ENCODE results near the gene KCND3. TPM values are rescaled to one million over a fixed set of nuclear protein-coding genes. Genes with fewer than 3 reads are reported as not detected.

KCND3 gene
- total RNA-seq, 1 donor from 2014 or later = 3.7 TPM

- peak overlapping the region; percentile 64 for H3K27ac Mint-ChIP-seq (ENCODE audit: unreplicated experiment)
- H3K4me3 Mint-ChIP-seq (ENCODE audit: unreplicated experiment) = peak overlapping the region; percentile 78
- H3K36me3 Mint-ChIP-seq (ENCODE audit: unreplicated experiment) = peaks cover 3% of the 10 kb centered on the region
- DNase-seq = no peak
- H3K4me1 Mint-ChIP-seq (ENCODE audit: low read depth, unreplicated experiment) = peaks cover 79% of the 10 kb centered on the region
- H3K27me3 Mint-ChIP-seq (ENCODE audit: unreplicated experiment) = peaks cover 29% of the 10 kb centered on the region
- TF ChIP-seq CTCF (IDR thresholded peaks at IDR 0.05; ENCODE audit: partially characterized antibody, unreplicated experiment) = no peak
- peaks cover 29% of the 10 kb centered on the region for H3K9me3 Mint-ChIP-seq (ENCODE audit: unreplicated experiment)
These were observed 262.4 kb downstream of the KCND3 start for GRCh38 chr1:111727056-111727455.

DNA sequence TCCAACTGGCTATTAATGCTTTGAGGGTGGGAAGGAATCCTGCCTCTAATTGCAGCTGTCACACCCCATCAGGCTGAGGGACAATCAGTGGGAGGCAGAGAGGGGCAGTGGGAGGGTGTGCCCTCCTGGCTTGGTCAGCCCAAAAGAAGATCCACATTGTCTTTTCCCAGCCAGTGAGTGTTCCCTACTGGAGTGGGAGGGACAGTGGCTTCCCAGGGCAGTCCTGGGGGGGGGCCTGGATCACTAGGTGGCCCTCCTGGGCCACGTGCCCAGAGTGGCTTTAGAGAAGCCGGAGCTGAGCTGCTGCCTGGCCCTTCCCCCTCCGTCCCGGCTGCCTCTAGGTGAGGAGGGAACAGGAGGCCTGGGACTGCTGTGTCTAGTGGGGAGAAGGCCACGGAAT is 264.3 kb downstream of the KCND3 start:
- H3K9me3 Mint-ChIP-seq (ENCODE audit: unreplicated experiment) = peaks cover 36% of the 10 kb centered on the region
- peak overlapping the region; percentile 45 for H3K4me3 Mint-ChIP-seq (ENCODE audit: unreplicated experiment)
- no peak for DNase-seq
- H3K27ac Mint-ChIP-seq (ENCODE audit: unreplicated experiment) = peak overlapping the region; percentile 45
- H3K4me1 Mint-ChIP-seq (ENCODE audit: low read depth, unreplicated experiment) = peaks cover 84% of the 10 kb centered on the region
- H3K27me3 Mint-ChIP-seq (ENCODE audit: unreplicated experiment) = peaks cover 36% of the 10 kb centered on the region
- no peak for TF ChIP-seq CTCF (IDR thresholded peaks at IDR 0.05; ENCODE audit: partially characterized antibody, unreplicated experiment)
- H3K36me3 Mint-ChIP-seq (ENCODE audit: unreplicated experiment) = peaks cover 3% of the 10 kb centered on the region

- peaks cover 3% of the 10 kb centered on the region for H3K36me3 Mint-ChIP-seq (ENCODE audit: unreplicated experiment)
- peaks cover 30% of the 10 kb centered on the region for H3K27me3 Mint-ChIP-seq (ENCODE audit: unreplicated experiment)
- peaks cover 76% of the 10 kb centered on the region for H3K4me1 Mint-ChIP-seq (ENCODE audit: low read depth, unreplicated experiment)
- no peak for DNase-seq
- peak overlapping the region; percentile 2 for H3K4me3 Mint-ChIP-seq (ENCODE audit: unreplicated experiment)
- peaks cover 35% of the 10 kb centered on the region for H3K9me3 Mint-ChIP-seq (ENCODE audit: unreplicated experiment)
- TF ChIP-seq CTCF (IDR thresholded peaks at IDR 0.05; ENCODE audit: partially characterized antibody, unreplicated experiment) = no peak
- H3K27ac Mint-ChIP-seq (ENCODE audit: unreplicated experiment) = peak overlapping the region; percentile 46
These were observed 265.6 kb downstream of the KCND3 start for GRCh38 chr1:111723871-111724270.

DNA sequence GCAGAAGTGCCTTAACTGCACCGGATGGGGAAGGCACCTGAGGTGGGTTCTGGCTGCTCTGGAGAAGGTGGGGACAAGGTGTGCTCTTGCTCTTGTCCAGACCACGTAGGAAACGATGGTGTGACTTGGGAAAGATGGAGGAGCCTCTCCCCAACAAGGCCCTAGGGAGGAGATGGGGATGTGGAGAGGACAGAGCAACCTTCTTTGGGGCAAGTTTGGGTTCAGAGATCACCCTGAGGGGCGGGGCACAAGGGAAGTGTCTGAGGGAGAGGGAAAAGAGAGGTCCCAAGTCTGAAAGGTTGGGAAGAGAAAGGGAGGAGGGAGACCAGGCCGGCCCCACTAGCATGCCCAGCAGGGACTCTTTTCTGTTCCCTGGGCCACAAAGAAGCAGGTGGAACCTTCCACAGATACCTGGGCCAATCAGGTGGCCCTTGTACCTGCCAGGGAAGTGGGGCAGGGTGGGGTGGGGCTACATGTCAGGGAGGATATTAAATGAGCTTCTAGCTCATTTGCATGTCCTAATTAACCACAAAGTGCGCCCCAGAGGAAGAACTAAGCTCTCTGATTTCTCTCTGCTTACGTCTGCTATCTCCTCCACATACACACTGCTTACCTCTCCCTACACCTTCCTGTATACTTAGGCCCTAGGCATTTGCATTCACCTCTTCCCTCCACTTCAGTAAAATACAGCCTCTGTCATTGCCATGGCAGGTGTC is 266.2 kb downstream of the KCND3 start:
- Mint-ChIP-seq H3K9me3 (ENCODE audit: unreplicated experiment) (peaks cover 36% of the 10 kb centered on the region), H3K4me1 (ENCODE audit: low read depth, unreplicated experiment) (peaks cover 70% of the 10 kb centered on the region), H3K27me3 (ENCODE audit: unreplicated experiment) (peaks cover 29% of the 10 kb centered on the region), H3K4me3 (ENCODE audit: unreplicated experiment) (peak overlapping the region; percentile 2), H3K36me3 (ENCODE audit: unreplicated experiment) (peaks cover 3% of the 10 kb centered on the region), H3K27ac (ENCODE audit: unreplicated experiment) (peak overlapping the region; percentile 62)
- no peak for TF ChIP-seq CTCF (IDR thresholded peaks at IDR 0.05; ENCODE audit: partially characterized antibody, unreplicated experiment)
- no peak for DNase-seq

GRCh38 chr1:111720977-111721786 is 268.3 kb downstream of the KCND3 start:
- peaks cover 29% of the 10 kb centered on the region for H3K27me3 Mint-ChIP-seq (ENCODE audit: unreplicated experiment)
- peaks cover 60% of the 10 kb centered on the region for H3K4me1 Mint-ChIP-seq (ENCODE audit: low read depth, unreplicated experiment)
- H3K4me3 Mint-ChIP-seq (ENCODE audit: unreplicated experiment) = peak overlapping the region; percentile 23
- H3K27ac Mint-ChIP-seq (ENCODE audit: unreplicated experiment) = peak overlapping the region; percentile 86
- DNase-seq = no peak
- H3K36me3 Mint-ChIP-seq (ENCODE audit: unreplicated experiment) = peaks cover 3% of the 10 kb centered on the region
- no peak for TF ChIP-seq CTCF (IDR thresholded peaks at IDR 0.05; ENCODE audit: partially characterized antibody, unreplicated experiment)
- peaks cover 36% of the 10 kb centered on the region for H3K9me3 Mint-ChIP-seq (ENCODE audit: unreplicated experiment)
